Loucy (cell line): ENCODE results near the gene MYO5C.

Experiments
- H2AFZ ChIP-seq: fragments of 200-600 bp; sonication (generic); 2 replicates; pipeline ENCODE4 v1.6.0; 2016; ENCODE audit warnings: antibody characterized with exemption, mild to moderate bottlenecking, low read length, moderate library complexity
- H3F3A ChIP-seq: fragments of 200-600 bp; 2 replicates; pipeline ENCODE4 v1.6.0; 2016; ENCODE audit warnings: antibody characterized with exemption, low read depth, mild to moderate bottlenecking
- H3K27me3 ChIP-seq: fragments of 200-600 bp; sonication (generic); 2 replicates; pipeline ENCODE4 v1.6.1; 2014; ENCODE audit warnings: low read length, mild to moderate bottlenecking; ENCODE audit not compliant: insufficient read depth, poor library complexity, severe bottlenecking
- H3K36me3 ChIP-seq: fragments of 200-600 bp; sonication (generic); 2 replicates; pipeline ENCODE4 v1.6.1; 2016; ENCODE audit warnings: low read length; ENCODE audit not compliant: insufficient read depth
- H3K4me1 ChIP-seq: fragments of 200-600 bp; sonication (generic); 2 replicates; pipeline ENCODE4 v1.5.1; 2014; ENCODE audit warnings: low read length, mild to moderate bottlenecking; ENCODE audit not compliant: insufficient read depth, poor library complexity, severe bottlenecking
- H3K4me2 ChIP-seq: fragments of 200-600 bp; sonication (generic); 2 replicates; pipeline ENCODE4 v1.6.0; 2014; ENCODE audit warnings: antibody characterized with exemption, low read length, low read depth, mild to moderate bottlenecking; ENCODE audit not compliant: poor library complexity, severe bottlenecking
- H3K4me3 ChIP-seq: fragments of 200-600 bp; sonication (generic); 2 replicates; pipeline ENCODE4 v1.5.1; 2014; ENCODE audit warnings: low read length, mild to moderate bottlenecking, mixed read lengths; ENCODE audit not compliant: poor library complexity, severe bottlenecking
- H3K79me2 ChIP-seq: fragments of 200-600 bp; sonication (generic); 2 replicates; pipeline ENCODE4 v1.6.1; 2014; ENCODE audit warnings: low read length; ENCODE audit not compliant: insufficient read depth
- H3K9ac ChIP-seq: fragments of 200-600 bp; sonication (generic); 2 replicates; pipeline ENCODE4 v1.6.0; 2014; ENCODE audit warnings: mild to moderate bottlenecking, low read depth, low read length, moderate library complexity; ENCODE audit not compliant: poor library complexity, severe bottlenecking
- H3K9me2 ChIP-seq: fragments of 200-600 bp; sonication (generic); replicated peaks from 2 replicates; pipeline ENCODE4 v1.6.1; 2016; ENCODE audit warnings: low read depth, low read length, mixed read lengths
- H3K9me3 ChIP-seq: fragments of 200-600 bp; sonication (generic); 2 replicates; pipeline ENCODE4 v1.6.1; 2014; ENCODE audit warnings: mild to moderate bottlenecking, antibody characterized with exemption, low read length, low read depth; ENCODE audit not compliant: insufficient read depth
- H4K20me1 ChIP-seq: fragments of 200-600 bp; sonication (generic); 2 replicates; pipeline ENCODE4 v1.6.0; 2014; ENCODE audit warnings: antibody characterized with exemption, low read length, mild to moderate bottlenecking; ENCODE audit not compliant: insufficient read depth, poor library complexity, severe bottlenecking
- CTCF ChIP-seq: fragments of 200-600 bp; sonication (generic); conservative IDR thresholded peaks from 2 replicates; pipeline ENCODE4 v1.5.1; 2014; ENCODE audit warnings: mild to moderate bottlenecking, antibody characterized with exemption, low read length
- EZH2phosphoT487 ChIP-seq: fragments of 200-600 bp; IDR thresholded peaks from 2 replicates; pipeline ENCODE4 v1.6.1; 2018; ENCODE audit warnings: antibody characterized with exemption, mild to moderate bottlenecking, moderate library complexity, borderline replicate concordance

The MYO5C gene

GRCh38 chr15:52338891-52339290 lies 43.3 kb upstream of the MYO5C start:
- H2AFZ ChIP-seq, result no peak overlapping the region
- TF ChIP-seq CTCF (no peak), EZH2phosphoT487 (no peak)
- H3K9me3 ChIP-seq, result no peaks in the 10 kb centered on the region
- no peaks in the 10 kb centered on the region for H3K9me2 ChIP-seq
- H3K36me3 ChIP-seq, result peaks cover 5% of the 10 kb centered on the region; the same call in 1 of the 2 replicates
- no peak overlapping the region for H3K9ac ChIP-seq
- H3K79me2 ChIP-seq, result no peaks in the 10 kb centered on the region
- H3K4me2 ChIP-seq, result no peak overlapping the region
- H3K4me1 ChIP-seq, result peaks cover 11% of the 10 kb centered on the region
- H4K20me1 ChIP-seq, result no peaks in the 10 kb centered on the region
- no peak overlapping the region for H3K4me3 ChIP-seq
- H3K27me3 ChIP-seq, result no peaks in the 10 kb centered on the region
- H3F3A ChIP-seq, result no peaks in the 10 kb centered on the region

GRCh38 chr15:52338058-52338457 lies 42.5 kb upstream of the MYO5C start:
- Histone ChIP-seq H4K20me1 (no peaks in the 10 kb centered on the region), H3K9ac (no peak overlapping the region), H3F3A (no peaks in the 10 kb centered on the region), H3K4me2 (no peak overlapping the region), H3K27me3 (no peaks in the 10 kb centered on the region), H3K4me3 (no peak overlapping the region), H3K9me3 (no peaks in the 10 kb centered on the region), H3K36me3 (peaks cover 5% of the 10 kb centered on the region; the same call in 1 of the 2 replicates), H2AFZ (no peak overlapping the region), H3K4me1 (peaks cover 11% of the 10 kb centered on the region), H3K9me2 (no peaks in the 10 kb centered on the region), H3K79me2 (no peaks in the 10 kb centered on the region)
- TF ChIP-seq EZH2phosphoT487 (no peak), CTCF (no peak)

- H3K4me1 ChIP-seq, result peaks cover 11% of the 10 kb centered on the region
- H3K36me3 ChIP-seq, result peaks cover 5% of the 10 kb centered on the region; the same call in 1 of the 2 replicates
- no peak overlapping the region for H2AFZ ChIP-seq
- H3K9ac ChIP-seq, result no peak overlapping the region
- no peaks in the 10 kb centered on the region for H3K9me2 ChIP-seq
- H3F3A ChIP-seq, result no peaks in the 10 kb centered on the region
- H4K20me1 ChIP-seq, result no peaks in the 10 kb centered on the region
- no peaks in the 10 kb centered on the region for H3K27me3 ChIP-seq
- TF ChIP-seq CTCF (no peak), EZH2phosphoT487 (no peak)
- no peak overlapping the region for H3K4me3 ChIP-seq
- no peaks in the 10 kb centered on the region for H3K9me3 ChIP-seq
- H3K4me2 ChIP-seq, result no peak overlapping the region
- H3K79me2 ChIP-seq, result no peaks in the 10 kb centered on the region
These were observed 41.7 kb upstream of the MYO5C start for GRCh38 chr15:52337198-52337853.
